Erythroblast (primary cell): ENCODE data around the gene STKLD1.
"Not testable (repeated sequence)": the region's sequence is repeated elsewhere in the genome, so short reads cannot be mapped to it uniquely, and the experiment has no call there.

ENCODE experiments used
- GATA1 ChIP-seq: IDR thresholded peaks from 2 replicates; pipeline ENCODE4 v1.6.1; 2011; ENCODE audit warnings: low read depth, mild to moderate bottlenecking, control low read depth, low read length, moderate library complexity
- POLR2A ChIP-seq: IDR thresholded peaks from 2 replicates; pipeline ENCODE4 v1.6.1; 2011; ENCODE audit warnings: mild to moderate bottlenecking, low read length

DNA sequence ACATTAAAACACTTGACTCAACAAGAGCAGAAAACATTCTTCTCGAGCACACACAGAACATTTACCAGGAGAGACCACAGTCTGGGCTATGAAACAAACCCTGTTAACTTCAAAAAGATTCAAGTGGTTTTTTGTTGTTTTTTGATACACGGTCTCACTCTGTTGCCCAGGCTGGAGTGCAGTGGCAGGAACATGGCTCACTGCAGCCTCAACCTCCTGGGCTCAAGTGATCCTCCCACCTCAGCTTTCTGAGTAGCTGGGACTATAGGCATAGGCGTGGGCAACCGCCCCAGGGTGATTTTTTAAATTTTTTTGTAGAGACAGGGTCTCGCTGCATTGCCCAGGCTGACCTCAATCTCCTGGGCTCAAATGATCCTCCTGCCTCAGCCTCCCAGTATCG lies 49.1 kb upstream of the STKLD1 start:
- TF ChIP-seq POLR2A, GATA1: not testable (repeated sequence)
